Measurements from ENCODE around the gene MCM8. TPM values are rescaled to one million over a fixed set of nuclear protein-coding genes. Genes with fewer than 3 reads are reported as not detected.

The MCM8 gene
- polyA plus RNA-seq, 2 donors, result 2.5 to 2.9 TPM

DNA sequence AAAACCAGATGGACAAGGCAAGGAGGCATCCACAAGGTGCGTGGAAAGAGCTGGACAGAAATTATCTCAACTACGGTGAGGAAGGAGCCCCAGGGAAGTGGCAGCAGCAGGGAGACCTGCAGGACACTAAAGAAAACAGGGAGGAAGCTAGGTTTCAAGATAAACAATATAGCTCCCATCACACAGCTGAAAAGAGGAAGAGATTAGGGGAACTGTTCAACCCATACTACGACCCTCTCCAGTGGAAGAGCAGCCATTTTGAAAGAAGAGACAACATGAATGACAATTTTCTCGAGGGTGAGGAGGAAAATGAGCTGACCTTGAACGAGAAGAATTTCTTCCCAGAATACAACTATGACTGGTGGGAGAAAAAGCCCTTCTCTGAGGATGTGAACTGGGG lies 27.0 kb upstream of the MCM8 start:
- H3K9me3 ChIP-seq (ENCODE audit: control insufficient read depth in 2 of 2, insufficient read depth in 1 of 2, low read depth in 1 of 2, low read length in 1 of 2), result no peaks in the 10 kb centered on the region
- H3K4me1 ChIP-seq (ENCODE audit: control insufficient read depth in 2 of 2, insufficient read depth in 2 of 2, low read length in 1 of 2), result no peaks in the 10 kb centered on the region
- WGBS, 2 donors, result 67 to 71% methylated on average over 5 of the region's 5 CpGs
- H3K36me3 ChIP-seq (ENCODE audit: control insufficient read depth in 2 of 2, insufficient read depth in 2 of 2, low read length in 1 of 2), result no peaks in the 10 kb centered on the region
- no peak overlapping the region for H3K27ac ChIP-seq (ENCODE audit: low read depth in 2 of 2, low read length in 1 of 2)
- no peak overlapping the region for H3K4me3 ChIP-seq (ENCODE audit: low read depth in 1 of 2, low read length in 2 of 2)
- no peaks in the 10 kb centered on the region for H3K27me3 ChIP-seq (ENCODE audit: control insufficient read depth in 1 of 2, insufficient read depth in 2 of 2, low read length in 2 of 2)

DNA sequence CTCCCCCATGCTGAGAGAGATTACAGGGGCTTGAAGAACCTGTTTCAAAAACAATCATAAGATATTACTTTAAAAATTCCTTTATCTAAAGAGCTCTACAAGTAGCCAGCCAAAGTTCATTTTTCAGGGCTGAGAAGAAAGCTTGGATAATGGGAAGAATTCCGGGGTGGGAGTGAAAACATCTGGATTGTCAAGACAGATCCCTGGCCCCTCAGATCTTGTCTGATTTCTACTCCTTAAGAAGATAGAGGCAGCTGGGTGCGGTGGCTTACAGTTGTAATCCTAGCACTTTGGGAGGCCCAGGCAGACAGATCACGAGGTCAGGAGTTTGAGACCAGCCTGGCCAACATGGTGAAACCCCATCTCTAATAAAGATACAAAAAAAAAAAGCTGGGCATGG lies 24.9 kb upstream of the MCM8 start:
- Histone ChIP-seq H3K27me3 (ENCODE audit: control insufficient read depth in 1 of 2, insufficient read depth in 2 of 2, low read length in 2 of 2) (no peaks in the 10 kb centered on the region), H3K9me3 (ENCODE audit: control insufficient read depth in 2 of 2, insufficient read depth in 1 of 2, low read depth in 1 of 2, low read length in 1 of 2) (no peaks in the 10 kb centered on the region), H3K36me3 (ENCODE audit: control insufficient read depth in 2 of 2, insufficient read depth in 2 of 2, low read length in 1 of 2) (no peaks in the 10 kb centered on the region), H3K4me3 (ENCODE audit: low read depth in 1 of 2, low read length in 2 of 2) (no peak overlapping the region), H3K4me1 (ENCODE audit: control insufficient read depth in 2 of 2, insufficient read depth in 2 of 2, low read length in 1 of 2) (no peaks in the 10 kb centered on the region), H3K27ac (ENCODE audit: low read depth in 2 of 2, low read length in 1 of 2) (no peak overlapping the region)
- 53 to 54% methylated on average over 3 of the region's 3 CpGs for WGBS, 2 donors

- 74 to 84% methylated on average over 11 of the region's 11 CpGs for WGBS, 2 donors
- Histone ChIP-seq H3K27me3 (ENCODE audit: control insufficient read depth in 1 of 2, insufficient read depth in 2 of 2, low read length in 2 of 2) (no peaks in the 10 kb centered on the region), H3K9me3 (ENCODE audit: control insufficient read depth in 2 of 2, insufficient read depth in 1 of 2, low read depth in 1 of 2, low read length in 1 of 2) (no peaks in the 10 kb centered on the region), H3K4me1 (ENCODE audit: control insufficient read depth in 2 of 2, insufficient read depth in 2 of 2, low read length in 1 of 2) (no peaks in the 10 kb centered on the region), H3K36me3 (ENCODE audit: control insufficient read depth in 2 of 2, insufficient read depth in 2 of 2, low read length in 1 of 2) (no peaks in the 10 kb centered on the region), H3K27ac (ENCODE audit: low read depth in 2 of 2, low read length in 1 of 2) (no peak overlapping the region), H3K4me3 (ENCODE audit: low read depth in 1 of 2, low read length in 2 of 2) (no peak overlapping the region)
Observed at GRCh38 chr20:5927749-5928462, 22.5 kb upstream of the MCM8 start.

DNA sequence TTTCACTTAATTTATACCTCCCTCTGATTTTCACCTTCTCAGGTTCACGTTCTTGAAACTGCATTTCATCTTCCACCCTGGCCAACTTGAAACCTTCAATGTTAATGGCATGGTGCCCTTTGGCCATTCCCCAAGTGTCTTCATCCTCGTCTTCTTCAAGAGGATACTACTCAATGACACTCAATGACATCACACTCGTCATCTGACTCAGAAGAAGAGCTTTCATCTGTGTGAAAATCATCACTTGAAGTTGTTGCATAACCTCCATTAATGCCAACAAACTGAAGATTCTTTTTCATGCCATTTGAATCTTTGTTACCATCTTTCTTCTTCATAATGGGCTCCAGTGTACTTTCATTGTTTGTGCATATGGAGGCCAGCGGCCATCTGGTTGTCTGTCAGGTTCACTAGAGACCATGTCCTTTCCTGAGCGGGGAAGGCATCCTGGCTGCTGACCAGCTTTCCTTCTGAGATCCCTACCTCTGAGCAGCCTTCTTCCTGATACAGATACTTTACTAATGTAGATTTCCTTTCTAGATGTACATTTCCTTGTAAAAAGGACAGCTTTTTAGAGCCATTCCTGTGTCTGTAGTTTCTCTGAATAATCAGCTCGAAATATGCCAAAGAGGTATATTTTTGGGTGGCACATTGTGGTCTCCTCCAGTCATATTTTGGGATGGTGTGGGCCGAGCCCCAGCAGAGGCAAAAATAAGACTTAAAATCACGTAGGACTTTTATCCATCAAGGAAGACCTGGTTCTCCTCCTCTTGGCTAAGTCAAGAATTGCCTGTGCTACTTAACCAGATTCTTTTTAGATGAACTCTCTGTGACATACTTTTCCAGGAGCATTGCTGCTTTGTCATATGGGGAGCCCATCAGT lies 21.4 kb upstream of the MCM8 start:
- H3K27ac ChIP-seq (ENCODE audit: low read depth in 2 of 2, low read length in 1 of 2), result no peak overlapping the region
- H3K27me3 ChIP-seq (ENCODE audit: control insufficient read depth in 1 of 2, insufficient read depth in 2 of 2, low read length in 2 of 2), result no peaks in the 10 kb centered on the region
- no peaks in the 10 kb centered on the region for H3K4me1 ChIP-seq (ENCODE audit: control insufficient read depth in 2 of 2, insufficient read depth in 2 of 2, low read length in 1 of 2)
- H3K36me3 ChIP-seq (ENCODE audit: control insufficient read depth in 2 of 2, insufficient read depth in 2 of 2, low read length in 1 of 2), result no peaks in the 10 kb centered on the region
- 76 to 78% methylated on average over 8 of the region's 8 CpGs for WGBS, 2 donors
- no peaks in the 10 kb centered on the region for H3K9me3 ChIP-seq (ENCODE audit: control insufficient read depth in 2 of 2, insufficient read depth in 1 of 2, low read depth in 1 of 2, low read length in 1 of 2)
- H3K4me3 ChIP-seq (ENCODE audit: low read depth in 1 of 2, low read length in 2 of 2), result no peak overlapping the region

DNA sequence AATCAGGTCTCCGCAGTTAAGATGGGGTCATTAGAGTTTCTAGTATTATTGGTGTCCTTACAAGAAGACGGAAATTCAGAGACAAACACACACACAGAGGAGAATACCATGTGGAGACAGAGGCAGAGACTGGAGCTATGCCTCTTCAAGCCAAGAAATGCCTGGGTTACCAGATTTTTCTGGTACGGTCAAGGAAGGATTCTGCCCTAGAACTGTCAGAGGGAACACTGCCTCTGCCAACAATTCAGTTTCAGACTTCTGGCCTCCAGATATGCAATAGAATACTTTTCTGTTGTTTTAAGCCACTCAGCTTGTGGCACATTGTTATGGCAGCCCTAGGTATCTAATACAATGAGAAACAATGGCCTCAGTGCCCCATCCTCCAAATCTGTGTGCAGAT lies 19.0 kb upstream of the MCM8 start:
- no peaks in the 10 kb centered on the region for H3K36me3 ChIP-seq (ENCODE audit: control insufficient read depth in 2 of 2, insufficient read depth in 2 of 2, low read length in 1 of 2)
- no peak overlapping the region for H3K4me3 ChIP-seq (ENCODE audit: low read depth in 1 of 2, low read length in 2 of 2)
- H3K9me3 ChIP-seq (ENCODE audit: control insufficient read depth in 2 of 2, insufficient read depth in 1 of 2, low read depth in 1 of 2, low read length in 1 of 2), result no peaks in the 10 kb centered on the region
- WGBS, 2 donors, result 84 to 90% methylated on average over 3 of the region's 3 CpGs
- H3K27ac ChIP-seq (ENCODE audit: low read depth in 2 of 2, low read length in 1 of 2), result no peak overlapping the region
- H3K27me3 ChIP-seq (ENCODE audit: control insufficient read depth in 1 of 2, insufficient read depth in 2 of 2, low read length in 2 of 2), result no peaks in the 10 kb centered on the region
- no peaks in the 10 kb centered on the region for H3K4me1 ChIP-seq (ENCODE audit: control insufficient read depth in 2 of 2, insufficient read depth in 2 of 2, low read length in 1 of 2)

DNA sequence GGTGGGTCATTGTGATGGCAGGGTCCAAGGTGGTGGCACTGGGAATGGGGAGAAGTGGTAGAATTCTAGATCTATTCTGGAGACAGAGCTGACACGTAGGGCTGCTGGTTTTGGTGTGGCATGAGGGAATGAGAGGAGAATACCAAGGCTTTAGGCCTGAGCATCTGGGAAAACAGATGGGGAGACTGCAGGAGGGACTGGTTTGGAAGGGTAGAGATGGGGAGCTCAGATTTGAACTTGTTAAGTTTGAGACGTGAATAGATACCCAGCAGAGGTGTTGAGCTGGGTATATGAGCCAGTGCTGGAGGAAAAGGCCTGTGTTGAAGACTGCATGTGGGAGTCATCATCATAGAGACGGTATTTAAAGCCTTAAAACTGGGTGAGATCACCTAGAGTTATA lies 17.7 kb upstream of the MCM8 start:
- H3K27me3 ChIP-seq (ENCODE audit: control insufficient read depth in 1 of 2, insufficient read depth in 2 of 2, low read length in 2 of 2), result no peaks in the 10 kb centered on the region
- no peaks in the 10 kb centered on the region for H3K9me3 ChIP-seq (ENCODE audit: control insufficient read depth in 2 of 2, insufficient read depth in 1 of 2, low read depth in 1 of 2, low read length in 1 of 2)
- WGBS, 2 donors, result 70 to 79% methylated on average over 3 of the region's 3 CpGs
- H3K4me1 ChIP-seq (ENCODE audit: control insufficient read depth in 2 of 2, insufficient read depth in 2 of 2, low read length in 1 of 2), result no peaks in the 10 kb centered on the region
- H3K36me3 ChIP-seq (ENCODE audit: control insufficient read depth in 2 of 2, insufficient read depth in 2 of 2, low read length in 1 of 2), result no peaks in the 10 kb centered on the region
- H3K4me3 ChIP-seq (ENCODE audit: low read depth in 1 of 2, low read length in 2 of 2), result no peak overlapping the region
- H3K27ac ChIP-seq (ENCODE audit: low read depth in 2 of 2, low read length in 1 of 2), result no peak overlapping the region

DNA sequence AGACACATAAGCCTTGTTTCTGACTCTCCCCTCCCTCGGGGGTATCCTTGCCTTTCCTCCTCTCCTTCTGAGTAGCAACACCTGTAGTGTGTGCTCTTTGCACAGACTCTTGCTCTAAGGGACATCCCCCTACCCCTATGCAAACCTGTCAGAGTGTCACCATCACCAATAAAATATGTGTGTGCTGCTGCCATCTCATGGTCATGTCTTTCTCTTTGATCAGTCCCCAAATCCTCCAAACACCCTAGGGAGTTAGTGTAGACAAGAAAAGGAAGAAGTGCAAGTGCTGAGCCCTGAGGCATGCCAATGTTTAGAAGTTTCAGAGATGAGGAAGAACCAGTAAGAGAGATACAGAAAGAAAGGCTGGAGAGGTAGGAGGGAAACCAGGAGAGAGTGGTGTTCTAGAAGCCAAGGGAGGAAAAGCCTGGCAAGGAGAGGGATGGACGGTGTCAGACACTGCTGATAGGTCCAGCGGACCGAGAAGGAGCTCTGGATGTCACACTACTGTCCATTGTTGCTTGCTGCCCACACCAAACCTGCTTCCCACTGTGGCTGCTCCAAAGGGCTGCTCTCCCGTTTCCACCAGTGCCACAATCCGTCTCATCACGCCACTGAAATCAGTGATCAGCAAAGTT lies 16.5 kb upstream of the MCM8 start:
- WGBS, 2 donors, result 60 to 70% methylated on average over 7 of the region's 7 CpGs

DNA sequence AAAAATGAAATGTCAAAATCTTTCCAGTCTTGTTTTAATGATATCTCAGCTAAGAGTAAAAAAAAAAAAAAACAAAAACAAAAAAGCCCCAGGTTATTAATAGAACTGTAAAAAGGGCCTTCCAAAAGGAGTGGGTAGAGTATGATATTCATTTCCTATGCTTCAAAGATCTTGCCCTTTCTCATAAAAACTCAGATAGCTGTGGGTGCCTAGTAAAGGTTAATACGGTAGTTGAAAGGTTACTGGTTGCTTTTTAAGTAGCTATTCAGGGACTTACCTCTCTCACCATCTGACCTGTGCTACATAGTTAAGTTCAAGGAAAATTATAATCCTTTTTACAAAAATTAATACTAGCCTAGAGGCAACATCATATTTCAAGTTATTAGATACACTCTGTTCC lies 15.1 kb upstream of the MCM8 start:
- Histone ChIP-seq H3K27ac (ENCODE audit: low read depth in 2 of 2, low read length in 1 of 2) (no peak overlapping the region), H3K27me3 (ENCODE audit: control insufficient read depth in 1 of 2, insufficient read depth in 2 of 2, low read length in 2 of 2) (no peaks in the 10 kb centered on the region), H3K4me3 (ENCODE audit: low read depth in 1 of 2, low read length in 2 of 2) (no peak overlapping the region), H3K36me3 (ENCODE audit: control insufficient read depth in 2 of 2, insufficient read depth in 2 of 2, low read length in 1 of 2) (peaks cover 3 to 6% of the 10 kb centered on the region in 2 donors), H3K9me3 (ENCODE audit: control insufficient read depth in 2 of 2, insufficient read depth in 1 of 2, low read depth in 1 of 2, low read length in 1 of 2) (no peaks in the 10 kb centered on the region), H3K4me1 (ENCODE audit: control insufficient read depth in 2 of 2, insufficient read depth in 2 of 2, low read length in 1 of 2) (no peaks in the 10 kb centered on the region)
- whole genome bisulfite sequencing, 2 donors, result 63 to 68% methylated on average over 1 of the region's 1 CpG

More for the DNA sequence above, 16.5 kb upstream of the MCM8 start:
- no peaks in the 10 kb centered on the region for H3K4me1 ChIP-seq (ENCODE audit: control insufficient read depth in 2 of 2, insufficient read depth in 2 of 2, low read length in 1 of 2)
- H3K4me3 ChIP-seq (ENCODE audit: low read depth in 1 of 2, low read length in 2 of 2), result no peak overlapping the region
- no peaks in the 10 kb centered on the region for H3K27me3 ChIP-seq (ENCODE audit: control insufficient read depth in 1 of 2, insufficient read depth in 2 of 2, low read length in 2 of 2)
- no peak overlapping the region for H3K27ac ChIP-seq (ENCODE audit: low read depth in 2 of 2, low read length in 1 of 2)
- H3K9me3 ChIP-seq (ENCODE audit: control insufficient read depth in 2 of 2, insufficient read depth in 1 of 2, low read depth in 1 of 2, low read length in 1 of 2), result no peaks in the 10 kb centered on the region
- no peaks in the 10 kb centered on the region for H3K36me3 ChIP-seq (ENCODE audit: control insufficient read depth in 2 of 2, insufficient read depth in 2 of 2, low read length in 1 of 2)

DNA sequence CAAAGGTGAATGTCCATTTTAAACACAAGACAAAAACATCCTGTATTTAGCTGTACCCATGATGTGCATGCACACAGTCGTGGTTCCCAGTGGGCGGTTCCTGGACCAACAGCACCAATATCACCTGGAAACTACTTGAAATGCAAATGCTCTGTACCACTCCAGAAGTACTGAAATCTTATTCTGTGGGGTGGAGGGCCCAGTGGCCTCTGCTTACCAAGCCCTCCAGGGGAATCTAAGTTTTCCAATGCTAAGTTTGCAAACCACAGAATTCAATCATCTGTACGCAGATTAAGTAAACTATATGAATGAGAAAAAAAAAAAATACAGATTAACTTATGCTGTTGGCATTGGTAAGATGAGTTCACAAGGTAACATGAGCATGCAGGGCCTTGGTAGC lies 14.2 kb upstream of the MCM8 start:
- Histone ChIP-seq H3K4me1 (ENCODE audit: control insufficient read depth in 2 of 2, insufficient read depth in 2 of 2, low read length in 1 of 2) (no peaks in the 10 kb centered on the region), H3K9me3 (ENCODE audit: control insufficient read depth in 2 of 2, insufficient read depth in 1 of 2, low read depth in 1 of 2, low read length in 1 of 2) (no peaks in the 10 kb centered on the region), H3K27ac (ENCODE audit: low read depth in 2 of 2, low read length in 1 of 2) (no peak overlapping the region), H3K4me3 (ENCODE audit: low read depth in 1 of 2, low read length in 2 of 2) (no peak overlapping the region), H3K27me3 (ENCODE audit: control insufficient read depth in 1 of 2, insufficient read depth in 2 of 2, low read length in 2 of 2) (no peaks in the 10 kb centered on the region), H3K36me3 (ENCODE audit: control insufficient read depth in 2 of 2, insufficient read depth in 2 of 2, low read length in 1 of 2) (peaks cover 3 to 6% of the 10 kb centered on the region in 2 donors)
- WGBS, 2 donors, result 80 to 82% methylated on average over 3 of the region's 3 CpGs

Data from esophagus (tissue), 2 donors.